Measurements from ENCODE around the gene ATP1A3. TPM values are rescaled to one million over a fixed set of nuclear protein-coding genes. Genes with fewer than 3 reads are reported as not detected.

The ATP1A3 gene
- total and polyA plus RNA-seq, 12 donors: 0.11 to 35.0 (median 5.7) TPM; not detected in 1

- Histone ChIP-seq H3K27me3 (peaks cover 64% of the 10 kb centered on the region), H3K36me3 (replicated peaks in 1 of 2) (no peaks in the 10 kb centered on the region), H3K4me1 (replicated peaks in 1 of 2) (peaks cover 0 to 7% of the 10 kb centered on the region in 2 donors), H3K4me3 (no peak overlapping the region), H3K9me3 (replicated peaks in 1 of 3) (no peaks in the 10 kb centered on the region), H3K27ac (peak overlapping the region in 1 of 5 donors; percentile 63)
- peak; percentile 26 to 78 (median 42) for DNase-seq
- no peak for TF ChIP-seq POLR2A (IDR thresholded peaks at IDR 0.05)
- no peak for TF ChIP-seq CTCF (IDR thresholded peaks at IDR 0.05)
- 1 to 4% (median 3%) methylated on average over 30 to 35 of the region's 35 CpGs for WGBS, 4 donors
- intact Hi-C loops (cut with DNase I): no loop called here
Measured at GRCh38 chr19:41997121-41997850, 3.3 kb upstream of the ATP1A3 start.

- H3K4me1 ChIP-seq (replicated peaks in 1 of 2): peaks cover 0 to 7% of the 10 kb centered on the region in 2 donors
- H3K36me3 ChIP-seq (replicated peaks in 1 of 2): no peaks in the 10 kb centered on the region
- no peaks in the 10 kb centered on the region for H3K9me3 ChIP-seq (replicated peaks in 1 of 3)
- TF ChIP-seq POLR2A (IDR thresholded peaks at IDR 0.05) (no peak), CTCF (IDR thresholded peaks at IDR 0.05) (no peak)
- H3K27ac ChIP-seq: peak overlapping the region in 1 of 5 donors; percentile 63
- intact Hi-C loops (cut with DNase I): no loop called here
- 33 to 38% (median 35%) methylated on average over 11 to 12 of the region's 12 CpGs for WGBS, 4 donors
- peaks cover 70% of the 10 kb centered on the region for H3K27me3 ChIP-seq
- DNase-seq: peak in 1 of 7 donors; percentile 73
- H3K4me3 ChIP-seq: no peak overlapping the region
Measured at GRCh38 chr19:41995959-41996797, 2.1 kb upstream of the ATP1A3 start.

- Histone ChIP-seq H3K36me3 (replicated peaks in 1 of 2) (no peaks in the 10 kb centered on the region), H3K9me3 (replicated peaks in 1 of 3) (no peaks in the 10 kb centered on the region), H3K4me1 (replicated peaks in 1 of 2) (peaks cover 0 to 7% of the 10 kb centered on the region in 2 donors), H3K27me3 (peaks cover 66% of the 10 kb centered on the region), H3K27ac (no peak overlapping the region), H3K4me3 (no peak overlapping the region)
- no peak for DNase-seq
- WGBS, 4 donors: 82 to 84% (median 83%) methylated on average over 18 to 19 of the region's 19 CpGs
- TF ChIP-seq CTCF (IDR thresholded peaks at IDR 0.05): no peak
- TF ChIP-seq POLR2A (IDR thresholded peaks at IDR 0.05): no peak
- intact Hi-C loops (cut with DNase I): no loop called here
Measured at GRCh38 chr19:41994994-41995958, 1.2 kb upstream of the ATP1A3 start.

Data from adrenal gland (tissue), 12 donors.